Skeletal muscle cell (primary cell): ENCODE measurements around the gene DNAH3.
"Not testable (repeated sequence)": the region's sequence is repeated elsewhere in the genome, so short reads cannot be mapped to it uniquely, and the experiment has no call there.

Source experiments
- DNase-seq: peaks from one replicate; pipeline ENCODE4 v3.0.0-alpha.2; 2010; ENCODE audit warnings: low read depth
- H3K4me3 ChIP-seq: 2 replicates; pipeline ENCODE4 v1.5.1; 2011; ENCODE audit warnings: low read depth, mild to moderate bottlenecking, control low read depth, low read length, moderate library complexity

DNAH3 gene

GRCh38 chr16:21033704-21034103 lies 116.9 kb downstream of the DNAH3 start:
- DNase-seq = no peak

GRCh38 chr16:21033264-21033663 lies 117.4 kb downstream of the DNAH3 start:
- no peak overlapping the region for H3K4me3 ChIP-seq
- no peak for DNase-seq

More at GRCh38 chr16:21033704-21034103, 116.9 kb downstream of the DNAH3 start:
- H3K4me3 ChIP-seq = no peak overlapping the region

- H3K4me3 ChIP-seq = no peak overlapping the region
- DNase-seq = no peak
Observed at GRCh38 chr16:21028728-21029127, 121.9 kb downstream of the DNAH3 start.

GRCh38 chr16:21026846-21027245 lies 123.8 kb downstream of the DNAH3 start:
- DNase-seq = no peak

GRCh38 chr16:21023509-21024202 lies 127.0 kb downstream of the DNAH3 start:
- no peak for DNase-seq
- no peak overlapping the region for H3K4me3 ChIP-seq

More at GRCh38 chr16:21026846-21027245, 123.8 kb downstream of the DNAH3 start:
- no peak overlapping the region for H3K4me3 ChIP-seq

GRCh38 chr16:21021316-21021715 lies 129.3 kb downstream of the DNAH3 start:
- H3K4me3 ChIP-seq = no peak overlapping the region
- DNase-seq = no peak

GRCh38 chr16:21009815-21010214 lies 140.8 kb downstream of the DNAH3 start:
- no peak for DNase-seq
- H3K4me3 ChIP-seq = no peak overlapping the region

GRCh38 chr16:21005008-21005407 lies 145.6 kb downstream of the DNAH3 start:
- H3K4me3 ChIP-seq = no peak overlapping the region
- DNase-seq = no peak

GRCh38 chr16:21001262-21001661 lies 149.4 kb downstream of the DNAH3 start:
- no peak for DNase-seq
- no peak overlapping the region for H3K4me3 ChIP-seq

- no peak overlapping the region for H3K4me3 ChIP-seq
- DNase-seq = no peak
Observed at GRCh38 chr16:20997147-20997546, 153.5 kb downstream of the DNAH3 start.

GRCh38 chr16:20995711-20996110 lies 154.9 kb downstream of the DNAH3 start:
- no peak for DNase-seq
- H3K4me3 ChIP-seq = no peak overlapping the region

- DNase-seq, H3K4me3 ChIP-seq: not testable (repeated sequence)
Observed at GRCh38 chr16:20989496-20990070, 161.1 kb downstream of the DNAH3 start.

- no peak for DNase-seq
Observed at GRCh38 chr16:20987049-20987448, 163.6 kb downstream of the DNAH3 start.

GRCh38 chr16:20984019-20984418 lies 166.6 kb downstream of the DNAH3 start:
- DNase-seq = no peak
- no peak overlapping the region for H3K4me3 ChIP-seq

More at GRCh38 chr16:20987049-20987448, 163.6 kb downstream of the DNAH3 start:
- H3K4me3 ChIP-seq = no peak overlapping the region

GRCh38 chr16:20976576-20976975 lies 174.1 kb downstream of the DNAH3 start:
- no peak for DNase-seq
- no peak overlapping the region for H3K4me3 ChIP-seq

GRCh38 chr16:20973201-20973600 lies 177.4 kb downstream of the DNAH3 start:
- DNase-seq, H3K4me3 ChIP-seq: not testable (repeated sequence)

GRCh38 chr16:20971401-20971800 lies 179.2 kb downstream of the DNAH3 start:
- DNase-seq = no peak
- no peak overlapping the region for H3K4me3 ChIP-seq

GRCh38 chr16:20969386-20969785 lies 181.3 kb downstream of the DNAH3 start:
- DNase-seq = no peak
- H3K4me3 ChIP-seq = no peak overlapping the region

- no peak for DNase-seq
- no peak overlapping the region for H3K4me3 ChIP-seq
Observed at GRCh38 chr16:20968765-20969164, 181.9 kb downstream of the DNAH3 start.

- no peak for DNase-seq
- H3K4me3 ChIP-seq = no peak overlapping the region
Observed at GRCh38 chr16:20960899-20961298, 189.7 kb downstream of the DNAH3 start.

- DNase-seq = no peak
- no peak overlapping the region for H3K4me3 ChIP-seq
Observed at GRCh38 chr16:20957153-20957552, 193.5 kb downstream of the DNAH3 start.
